HEK293 (cell line): ENCODE measurements around the gene CAPN13.

ENCODE experiments used
- CTCF ChIP-seq: fragments of 450-650 bp; formaldehyde crosslinking; IDR thresholded peaks from 2 replicates; pipeline ENCODE4 v1.5.1; 2016; ENCODE audit warnings: missing biosample characterization, missing genetic modification characterization
- TCF7L2 ChIP-seq: IDR thresholded peaks from 2 replicates; pipeline ENCODE4 v1.6.1; 2011; ENCODE audit warnings: low read depth, mild to moderate bottlenecking, inconsistent platforms, low read length, moderate library complexity, borderline replicate concordance
- YY1 ChIP-seq: fragments of 450-650 bp; formaldehyde crosslinking; IDR thresholded peaks from 2 replicates; pipeline ENCODE4 v1.5.1; 2018; ENCODE audit warnings: missing biosample characterization, missing genetic modification characterization
- ZBTB11 ChIP-seq: fragments of 450-650 bp; formaldehyde crosslinking; conservative IDR thresholded peaks from 2 replicates; pipeline ENCODE4 v1.5.1; 2016; ENCODE audit warnings: low read depth, missing biosample characterization, missing genetic modification characterization
- ZFP41 ChIP-seq: fragments of 450-650 bp; formaldehyde crosslinking; IDR thresholded peaks from 2 replicates; pipeline ENCODE4 v1.5.1; 2016; ENCODE audit warnings: missing biosample characterization, missing genetic modification characterization, borderline replicate concordance
- ZNF169 ChIP-seq: fragments of 450-650 bp; formaldehyde crosslinking; IDR thresholded peaks from 2 replicates; pipeline ENCODE4 v1.5.1; 2016; ENCODE audit warnings: missing biosample characterization, missing genetic modification characterization
- ZNF239 ChIP-seq: fragments of 450-650 bp; formaldehyde crosslinking; IDR thresholded peaks from 2 replicates; pipeline ENCODE4 v1.5.1; 2016; ENCODE audit warnings: missing biosample characterization, missing genetic modification characterization
- ZNF24 ChIP-seq: fragments of 450-650 bp; formaldehyde crosslinking; IDR thresholded peaks from 2 replicates; pipeline ENCODE4 v1.5.1; 2016; ENCODE audit warnings: missing biosample characterization, missing genetic modification characterization
- ZNF274 ChIP-seq, 2 experiments: fragments of 200-500 bp in 1 of 2; fragments of 450-650 bp in 1 of 2; sonication (Bioruptor generic) in 1 of 2; formaldehyde crosslinking in 1 of 2; IDR thresholded peaks; 2 replicates each; pipeline versions ENCODE4 v1.5.1 to v1.6.1; 2014 to 2016; ENCODE audit warnings: borderline replicate concordance in 1 of 2, inconsistent platforms in 1 of 2, low read length in 1 of 2, missing biosample characterization in 1 of 2, missing genetic modification characterization in 1 of 2
- ZNF426 ChIP-seq: fragments of 450-650 bp; formaldehyde crosslinking; IDR thresholded peaks from 2 replicates; pipeline ENCODE4 v1.5.1; 2017; ENCODE audit warnings: missing biosample characterization, missing genetic modification characterization, mild to moderate bottlenecking, inconsistent platforms, moderate library complexity
- ZNF510 ChIP-seq: fragments of 450-650 bp; formaldehyde crosslinking; IDR thresholded peaks from 2 replicates; pipeline ENCODE4 v1.5.1; 2018; ENCODE audit warnings: mild to moderate bottlenecking, missing genetic modification characterization, missing biosample characterization; ENCODE audit not compliant: insufficient replicate concordance
- ZSCAN23 ChIP-seq: fragments of 450-650 bp; formaldehyde crosslinking; IDR thresholded peaks from 2 replicates; pipeline ENCODE4 v1.5.1; 2016; ENCODE audit warnings: missing biosample characterization, missing genetic modification characterization

GRCh38 chr2:30847329-30847728, 40.1 kb upstream of the CAPN13 start:
- TF ChIP-seq TCF7L2 = no peak
- TF ChIP-seq CTCF (tag by site-specific recombination) = no peak
- TF ChIP-seq ZNF24 = no peak
- no peak for TF ChIP-seq YY1 (tag by site-specific recombination)
- TF ChIP-seq ZNF274 (IDR thresholded peaks at IDR 0.05; ENCODE audit: low read length) = no peak
- no peak for TF ChIP-seq ZNF274 (tag by site-specific recombination; IDR thresholded peaks at IDR 0.05; ENCODE audit: borderline replicate concordance)
- TF ChIP-seq ZNF510 = no peak
- TF ChIP-seq ZNF239 (tag by site-specific recombination) = no peak
- no peak for TF ChIP-seq ZSCAN23 (tag by site-specific recombination)
- TF ChIP-seq ZNF426 (tag by site-specific recombination) = no peak
- no peak for TF ChIP-seq ZBTB11 (tag by site-specific recombination)
- TF ChIP-seq ZFP41 (tag by site-specific recombination) = no peak
- TF ChIP-seq ZNF169 (tag by site-specific recombination) = no peak
